Mucosa of rectum (tissue), 2 donors: Measurements from ENCODE around the gene PEA15.

Source experiments
- H3K27ac ChIP-seq, 2 donors: one replicate each; pipeline ENCODE4 v1.7.0; 2013; ENCODE audit warnings: inconsistent platforms in 2 of 2, low read depth in 2 of 2, low read length in 2 of 2
- H3K27me3 ChIP-seq, 2 donors: one replicate each; pipeline ENCODE4 v1.7.0; 2013; ENCODE audit warnings: low read length in 2 of 2; ENCODE audit not compliant: control insufficient read depth in 2 of 2, insufficient read depth in 2 of 2
- H3K36me3 ChIP-seq, 2 donors: one replicate each; pipeline ENCODE4 v1.7.0; 2013; ENCODE audit warnings: low read length in 2 of 2; ENCODE audit not compliant: control insufficient read depth in 2 of 2, insufficient read depth in 2 of 2
- H3K4me1 ChIP-seq, 2 donors: one replicate each; pipeline ENCODE4 v1.7.0; 2013; ENCODE audit warnings: low read length in 2 of 2, mild to moderate bottlenecking in 1 of 2; ENCODE audit not compliant: control insufficient read depth in 2 of 2, insufficient read depth in 2 of 2
- H3K4me3 ChIP-seq, 2 donors: one replicate each; pipeline ENCODE4 v1.7.0; 2013; ENCODE audit warnings: low read length in 2 of 2
- H3K9ac ChIP-seq, 2 donors: one replicate each; pipeline ENCODE4 v1.7.0; 2013; ENCODE audit warnings: low read length in 2 of 2, low read depth in 1 of 2, mild to moderate bottlenecking in 1 of 2
- H3K9me3 ChIP-seq, 2 donors: one replicate each; pipeline ENCODE4 v1.7.0; 2013; ENCODE audit warnings: low read length in 2 of 2; ENCODE audit not compliant: control insufficient read depth in 2 of 2
- donor health status: healthy.
- donor health status: Normal muscosa, but diverticular disease.

PEA15 gene

DNA sequence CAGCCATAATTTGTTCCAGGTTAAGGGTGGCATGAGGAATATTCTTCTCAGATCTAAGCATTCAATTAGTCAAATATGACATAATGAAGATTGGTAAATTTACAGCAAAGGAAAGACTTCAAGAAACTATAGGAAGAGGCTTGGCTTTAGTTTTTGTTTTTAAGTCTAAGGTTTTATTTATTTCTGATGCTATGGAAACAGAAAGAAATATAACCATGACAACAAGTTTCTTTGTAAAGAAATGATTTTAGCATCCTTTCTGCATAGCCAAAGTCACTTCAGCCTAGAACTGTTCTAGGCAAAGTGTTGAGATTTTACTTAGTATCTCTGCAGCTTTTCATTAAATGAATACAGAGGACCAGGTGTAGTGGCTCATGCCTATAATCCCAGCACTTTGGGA lies 27.7 kb downstream of the PEA15 start:
- H3K4me1 ChIP-seq = no peaks in the 10 kb centered on the region
- H3K36me3 ChIP-seq = peaks cover 57 to 58% of the 10 kb centered on the region in 2 donors
- no peak overlapping the region for H3K27ac ChIP-seq
- H3K27me3 ChIP-seq = no peaks in the 10 kb centered on the region
- H3K9me3 ChIP-seq = no peaks in the 10 kb centered on the region
- no peak overlapping the region for H3K9ac ChIP-seq
- H3K4me3 ChIP-seq = no peak overlapping the region

- H3K27ac ChIP-seq = no peak overlapping the region
- no peak overlapping the region for H3K4me3 ChIP-seq
- H3K36me3 ChIP-seq = peaks cover 53% of the 10 kb centered on the region in 2 donors
- no peaks in the 10 kb centered on the region for H3K9me3 ChIP-seq
- no peaks in the 10 kb centered on the region for H3K4me1 ChIP-seq
- no peaks in the 10 kb centered on the region for H3K27me3 ChIP-seq
- no peak overlapping the region for H3K9ac ChIP-seq
Measured at GRCh38 chr1:160236806-160237205, 31.6 kb downstream of the PEA15 start.

GRCh38 chr1:160237558-160237957 lies 32.4 kb downstream of the PEA15 start:
- Histone ChIP-seq H3K4me3 (no peak overlapping the region), H3K9me3 (no peaks in the 10 kb centered on the region), H3K36me3 (peaks cover 52 to 55% of the 10 kb centered on the region in 2 donors), H3K27ac (no peak overlapping the region), H3K9ac (no peak overlapping the region), H3K4me1 (no peaks in the 10 kb centered on the region), H3K27me3 (no peaks in the 10 kb centered on the region)

- Histone ChIP-seq H3K36me3 (peaks cover 55 to 58% of the 10 kb centered on the region in 2 donors), H3K9me3 (no peaks in the 10 kb centered on the region), H3K27ac (no peak overlapping the region), H3K4me3 (no peak overlapping the region), H3K4me1 (no peaks in the 10 kb centered on the region), H3K9ac (no peak overlapping the region), H3K27me3 (no peaks in the 10 kb centered on the region)
Measured at GRCh38 chr1:160238408-160238807, 33.2 kb downstream of the PEA15 start.

DNA sequence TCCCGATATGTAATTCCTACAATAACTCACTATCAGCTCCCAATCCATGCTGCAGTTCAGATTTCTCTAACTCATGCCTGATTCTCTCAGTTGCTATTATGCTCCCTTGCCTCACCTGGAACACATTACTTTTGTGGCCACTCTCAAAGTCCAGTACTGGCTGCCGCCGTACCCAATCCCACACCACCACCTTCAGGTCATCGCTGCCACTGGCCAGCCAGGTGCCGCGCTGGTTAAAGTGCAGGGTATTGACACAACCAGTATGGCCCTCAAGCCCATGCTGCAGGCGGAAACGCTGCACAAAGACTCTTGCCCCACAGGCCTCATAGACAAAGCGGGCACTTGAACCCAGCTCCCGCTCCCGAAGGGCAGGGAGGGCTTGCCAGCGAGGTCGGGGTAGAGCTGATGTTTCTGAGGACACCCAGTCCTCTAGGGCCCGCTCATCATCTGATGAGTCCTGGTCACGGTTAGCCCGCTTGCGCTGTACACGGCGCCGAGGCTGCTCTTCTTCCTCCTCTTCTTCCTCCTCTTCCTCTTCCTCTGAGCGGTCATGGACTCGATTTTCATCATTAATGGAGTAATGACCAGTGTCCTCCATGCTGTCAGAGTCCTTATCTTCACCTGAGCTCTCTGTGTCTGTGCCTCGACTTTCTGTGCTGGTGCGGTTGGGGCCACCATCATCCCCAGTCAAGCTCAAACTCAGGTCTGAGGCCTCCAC lies 34.6 kb downstream of the PEA15 start:
- H3K36me3 ChIP-seq = peaks cover 48 to 60% of the 10 kb centered on the region in 2 donors
- H3K4me3 ChIP-seq = no peak overlapping the region
- H3K9ac ChIP-seq = no peak overlapping the region
- H3K27me3 ChIP-seq = no peaks in the 10 kb centered on the region
- no peaks in the 10 kb centered on the region for H3K4me1 ChIP-seq
- H3K27ac ChIP-seq = no peak overlapping the region
- no peaks in the 10 kb centered on the region for H3K9me3 ChIP-seq

DNA sequence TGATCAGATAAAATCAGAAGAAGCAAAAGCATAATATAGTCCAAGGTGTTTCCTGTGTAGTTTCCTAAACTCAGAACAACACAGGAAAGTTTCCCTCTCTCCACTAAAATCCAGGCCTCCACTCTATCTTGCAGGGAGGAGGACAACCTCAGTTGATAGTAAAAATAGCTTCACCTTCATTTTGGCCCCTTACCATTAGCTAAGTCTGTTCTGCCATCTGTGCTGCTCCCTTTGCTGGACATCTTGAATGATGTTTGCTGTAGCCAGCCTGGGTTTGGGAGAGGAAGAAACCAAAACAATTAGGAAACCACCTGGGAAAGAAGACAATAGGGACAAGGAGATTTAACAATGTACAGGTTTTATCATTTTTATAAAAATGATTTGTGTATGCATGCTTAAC lies 38.6 kb downstream of the PEA15 start:
- no peaks in the 10 kb centered on the region for H3K27me3 ChIP-seq
- peaks cover 19 to 36% of the 10 kb centered on the region in 2 donors for H3K36me3 ChIP-seq
- no peaks in the 10 kb centered on the region for H3K9me3 ChIP-seq
- H3K27ac ChIP-seq = no peak overlapping the region
- H3K4me3 ChIP-seq = no peak overlapping the region
- H3K9ac ChIP-seq = no peak overlapping the region
- no peaks in the 10 kb centered on the region for H3K4me1 ChIP-seq

- H3K27me3 ChIP-seq = no peaks in the 10 kb centered on the region
- H3K9me3 ChIP-seq = no peaks in the 10 kb centered on the region
- H3K4me1 ChIP-seq = no peaks in the 10 kb centered on the region
- no peak overlapping the region for H3K27ac ChIP-seq
- H3K9ac ChIP-seq = no peak overlapping the region
- peaks cover 15 to 32% of the 10 kb centered on the region in 2 donors for H3K36me3 ChIP-seq
- H3K4me3 ChIP-seq = no peak overlapping the region
Measured at GRCh38 chr1:160244209-160244608, 39.0 kb downstream of the PEA15 start.

GRCh38 chr1:160245434-160245833 lies 40.2 kb downstream of the PEA15 start:
- Histone ChIP-seq H3K4me3 (no peak overlapping the region), H3K9me3 (no peaks in the 10 kb centered on the region), H3K36me3 (peaks cover 5 to 22% of the 10 kb centered on the region in 2 donors), H3K4me1 (no peaks in the 10 kb centered on the region), H3K9ac (no peak overlapping the region), H3K27me3 (no peaks in the 10 kb centered on the region), H3K27ac (no peak overlapping the region)

DNA sequence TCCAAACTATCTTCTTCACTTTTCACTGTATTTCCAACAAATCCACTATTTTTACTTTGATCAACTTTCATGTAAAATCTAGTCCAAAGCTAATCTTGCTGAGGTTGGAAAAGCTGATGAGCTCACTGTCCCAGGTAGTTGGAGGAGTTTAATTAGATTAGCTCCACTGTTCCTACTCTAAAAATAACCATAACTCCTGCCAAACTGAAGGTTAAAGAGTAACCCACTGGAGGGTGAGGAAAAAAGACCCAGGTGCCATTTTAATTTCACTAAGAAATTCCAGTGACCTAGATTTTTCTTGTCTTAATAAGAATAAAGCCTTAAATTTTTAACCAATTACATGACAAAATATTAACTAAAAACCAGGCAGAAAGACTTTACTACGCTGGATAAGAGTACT lies 41.9 kb downstream of the PEA15 start:
- peaks cover 5 to 21% of the 10 kb centered on the region in 2 donors for H3K36me3 ChIP-seq
- no peaks in the 10 kb centered on the region for H3K4me1 ChIP-seq
- H3K9me3 ChIP-seq = no peaks in the 10 kb centered on the region
- H3K27me3 ChIP-seq = no peaks in the 10 kb centered on the region
- H3K9ac ChIP-seq = no peak overlapping the region
- no peak overlapping the region for H3K27ac ChIP-seq
- H3K4me3 ChIP-seq = no peak overlapping the region

DNA sequence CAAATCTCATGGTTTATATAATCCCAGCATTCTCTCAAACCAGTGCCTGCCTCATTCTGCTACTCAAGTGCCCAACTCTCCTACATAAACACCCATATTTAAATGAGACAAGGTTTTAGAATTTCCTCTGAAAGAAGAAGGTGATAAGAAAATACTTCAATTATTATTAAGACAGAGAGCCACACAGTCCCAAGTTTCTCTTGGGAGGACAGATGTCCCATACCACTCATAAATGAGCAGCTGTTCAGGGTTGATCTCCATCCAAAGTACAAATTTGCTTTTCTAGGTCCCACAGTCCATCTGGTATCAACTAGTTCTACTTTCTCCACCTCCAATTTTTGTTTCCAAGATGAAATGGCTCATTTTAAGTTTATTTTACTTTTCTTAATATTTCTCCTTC lies 45.8 kb downstream of the PEA15 start:
- Histone ChIP-seq H3K4me3 (no peak overlapping the region), H3K27ac (no peak overlapping the region)

More for the DNA sequence above, 45.8 kb downstream of the PEA15 start:
- no peaks in the 10 kb centered on the region for H3K9me3 ChIP-seq
- no peak overlapping the region for H3K9ac ChIP-seq
- peaks cover 0 to 7% of the 10 kb centered on the region in 2 donors for H3K36me3 ChIP-seq
- no peaks in the 10 kb centered on the region for H3K4me1 ChIP-seq
- H3K27me3 ChIP-seq = no peaks in the 10 kb centered on the region
